Loucy (cell line): ENCODE results near the gene KRTAP3-2.

ENCODE experiments used
- CTCF ChIP-seq: fragments of 200-600 bp; sonication (generic); conservative IDR thresholded peaks from 2 replicates; pipeline ENCODE4 v1.5.1; 2014; ENCODE audit warnings: mild to moderate bottlenecking, antibody characterized with exemption, low read length
- EZH2phosphoT487 ChIP-seq: fragments of 200-600 bp; IDR thresholded peaks from 2 replicates; pipeline ENCODE4 v1.6.1; 2018; ENCODE audit warnings: antibody characterized with exemption, mild to moderate bottlenecking, moderate library complexity, borderline replicate concordance

- TF ChIP-seq CTCF (no peak), EZH2phosphoT487 (no peak)
Measured at GRCh38 chr17:41004397-41004796, 4.7 kb upstream of the KRTAP3-2 start.
